GM10248 (cell line): ENCODE results near the gene ZNF593OS.

Experiments used
- CTCF ChIA-PET: fragments of 300-600 bp; sonication (Branson Sonifier 250); formaldehyde crosslinking; extraction: SDS; loops from one replicate; lab custom pipeline; 2021; ENCODE audit warnings: antibody characterized with exemption; lab: Yijun Ruan, JAX
- POLR2A ChIA-PET: fragments of 350-650 bp; sonication (Branson Sonifier 250); formaldehyde crosslinking; extraction: SDS; loops from one replicate; lab custom pipeline; 2020; ENCODE audit warnings: antibody characterized with exemption; lab: Yijun Ruan, JAX
- DNase-seq: peaks from one replicate; pipeline ENCODE4 v3.0.0; 2012; ENCODE audit errors: extremely low spot score
- CTCF ChIP-seq: IDR thresholded peaks from 2 replicates; pipeline ENCODE4 v1.5.1; 2012; ENCODE audit warnings: mild to moderate bottlenecking, low read depth; ENCODE audit errors: extremely low read depth, missing control alignments, control extremely low read depth

ZNF593OS gene

GRCh38 chr1:26171084-26172072 lies at the start of gene ZNF593OS:
TSS of gene ZNF593OS (minus strand) at chr1:26171832. CDS start at chr1:26171661, 171 bp downstream.
- no peak for TF ChIP-seq CTCF
- POLR2A ChIA-PET: no interaction called here
- DNase-seq: no peak
- CTCF ChIA-PET: interaction anchor here (0.8 to 4.8 kb wide), 8 partner anchors 12 to 245 kb away, joined by 3 to 23 read pairs (median 10); partner anchors contain the start of gene FAM110D

- no peak for DNase-seq
- TF ChIP-seq CTCF: no peak
- ChIA-PET POLR2A (no interaction called here), CTCF (interaction anchor here (1.2 to 5.8 kb wide), 3 partner anchors 13 to 76 kb away, joined by 3 to 32 read pairs (median 7); partner anchors contain the start of gene CEP85)
Measured at GRCh38 chr1:26221094-26221493, 49.5 kb upstream of the ZNF593OS start.

GRCh38 chr1:26220199-26220912 lies 48.7 kb upstream of the ZNF593OS start:
- no peak for TF ChIP-seq CTCF
- ChIA-PET CTCF (interaction anchor here (1.2 to 5.8 kb wide), 4 partner anchors 14 to 102 kb away, joined by 3 to 32 read pairs (median 6); partner anchors contain the start of gene CEP85), POLR2A (no interaction called here)
- DNase-seq: no peak

- no peak for DNase-seq
- ChIA-PET POLR2A (no interaction called here), CTCF (interaction anchor here (1.6 to 5.8 kb wide), 2 partner anchors 15 to 103 kb away, joined by 4 to 32 read pairs; partner anchors contain the start of gene CEP85)
- TF ChIP-seq CTCF: no peak
Measured at GRCh38 chr1:26218906-26219494, 47.4 kb upstream of the ZNF593OS start.

GRCh38 chr1:26215246-26215645 lies 43.6 kb upstream of the ZNF593OS start:
- DNase-seq: no peak
- no peak for TF ChIP-seq CTCF
- ChIA-PET CTCF (no interaction called here), POLR2A (no interaction called here)
